Stimulated activated CD4-positive, alpha-beta T cell treated with anti-CD3 and anti-CD28 coated beads, Interleukin-4, amount 100 ng/mL, for 48 hours (primary cell): ENCODE results near the gene LRRC2.
A peak's percentile ranks its signal among the peaks of the same experiment; 100 is the strongest.
"Not testable (repeated sequence)": the region's sequence is repeated elsewhere in the genome, so short reads cannot be mapped to it uniquely, and the experiment has no call there.

Experiments used
- DNase-seq, 2 donors: peaks; one replicate each; pipeline ENCODE4 v3.0.0-alpha.2; 2020; ENCODE audit warnings: low read depth in 2 of 2

Gene LRRC2

DNA sequence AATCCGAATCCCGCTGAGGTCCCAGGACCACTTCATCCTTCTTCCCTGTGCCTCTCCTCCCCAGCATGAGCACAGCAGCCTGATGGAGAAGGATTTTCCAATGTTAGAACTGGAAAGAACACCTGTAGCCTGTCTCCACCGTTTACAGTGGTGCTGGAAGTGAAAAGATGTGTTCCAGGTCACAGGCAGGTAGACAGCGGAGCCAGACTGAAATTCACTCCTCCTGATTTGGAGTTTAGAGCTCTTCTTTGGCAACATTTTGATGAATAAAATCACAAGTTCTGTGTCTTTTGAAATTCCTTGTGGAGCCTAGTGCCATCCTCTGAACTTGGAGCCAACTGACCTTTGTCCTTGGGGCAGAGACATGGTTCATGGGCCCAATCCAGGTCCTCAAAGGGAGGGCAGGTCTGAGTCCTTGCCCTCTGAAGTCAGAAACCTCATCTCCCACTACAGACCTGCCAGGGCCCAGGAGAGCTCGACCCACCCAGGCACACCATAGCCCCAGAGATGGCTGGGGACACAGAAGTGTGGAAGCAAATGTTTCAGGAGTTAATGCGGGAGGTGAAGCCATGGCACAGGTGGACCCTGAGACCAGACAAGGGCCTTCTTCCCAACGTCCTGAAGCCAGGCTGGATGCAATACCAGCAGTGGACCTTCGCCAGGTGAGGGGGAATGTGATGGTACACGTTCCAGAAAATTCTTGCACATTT is 68.4 kb downstream of the LRRC2 start, which contains the start of gene RTP3:
RTP3 (plus strand) TSS at position 421 of the 710 bp plus-strand sequence; CDS start at position 508, 87 bp downstream.
- DNase-seq = no peak

DNA sequence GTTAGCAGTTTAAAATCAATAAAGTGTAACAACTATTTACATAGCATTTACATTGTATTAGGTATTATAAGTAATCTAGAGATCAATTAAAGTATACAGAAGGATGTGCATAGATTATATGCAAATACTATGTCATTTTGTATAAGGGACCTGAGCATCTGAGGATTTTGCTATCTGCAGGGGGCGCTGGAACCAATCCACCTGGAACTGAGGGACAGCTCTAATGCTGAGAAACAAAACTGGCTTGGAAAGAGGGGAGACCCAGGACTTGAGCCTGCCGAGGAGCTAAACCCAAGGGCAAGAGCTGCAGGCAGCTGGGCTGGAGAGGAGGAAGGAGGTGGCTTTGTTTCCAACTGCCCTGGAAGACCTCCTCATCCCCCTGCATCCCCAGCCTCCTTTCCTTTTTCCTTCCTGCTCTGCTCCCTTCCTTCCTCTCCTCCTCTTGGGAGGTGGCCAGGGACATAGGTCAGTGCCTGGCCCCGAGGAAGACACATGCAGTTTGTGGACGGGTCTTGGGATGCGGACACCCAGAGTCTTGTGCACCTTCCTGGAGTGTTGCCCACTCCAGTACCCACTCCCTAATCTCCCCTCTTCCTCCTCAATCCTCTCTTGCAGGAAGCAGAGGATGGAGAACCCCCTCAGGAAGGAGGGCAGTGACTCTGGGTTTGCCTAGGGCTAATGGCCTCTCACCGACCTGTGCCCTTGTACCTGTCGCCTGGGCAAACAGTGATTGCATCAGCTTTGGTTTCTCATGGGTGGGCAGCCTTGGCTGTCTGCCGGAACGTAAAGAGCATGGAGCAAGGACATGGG is 69.2 kb downstream of the LRRC2 start:
- DNase-seq = peak in 1 of 2 donors; percentile 15

DNA sequence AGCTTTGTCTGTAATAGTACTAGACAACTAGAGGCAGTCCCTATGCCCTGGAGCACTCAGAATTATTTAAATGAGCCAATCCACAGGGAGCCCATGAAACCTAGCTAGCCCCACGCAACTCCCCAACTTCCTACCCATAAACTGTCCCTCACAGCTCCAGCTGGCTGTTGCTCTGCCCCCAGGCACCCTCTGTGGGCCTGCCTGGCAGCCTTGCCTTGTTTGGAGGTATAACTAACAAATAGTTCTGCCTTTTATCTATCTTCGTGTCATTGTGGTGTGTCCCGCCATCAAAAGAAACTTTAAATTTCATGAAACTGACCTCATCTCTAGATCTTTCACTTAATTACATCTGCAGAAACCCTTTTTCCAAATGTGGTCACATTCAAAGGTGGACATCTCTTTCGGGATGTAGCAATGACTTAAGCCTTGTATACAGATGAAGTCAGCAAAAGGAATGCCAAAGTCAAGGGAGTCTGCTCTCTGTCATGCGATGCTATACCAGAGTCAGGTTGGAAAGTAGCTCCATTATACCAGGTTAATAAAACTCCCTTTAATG is 70.1 kb downstream of the LRRC2 start:
- DNase-seq = no peak

- DNase-seq = not testable (repeated sequence)
These were observed 71.6 kb downstream of the LRRC2 start for GRCh38 chr3:46494491-46494890.

DNA sequence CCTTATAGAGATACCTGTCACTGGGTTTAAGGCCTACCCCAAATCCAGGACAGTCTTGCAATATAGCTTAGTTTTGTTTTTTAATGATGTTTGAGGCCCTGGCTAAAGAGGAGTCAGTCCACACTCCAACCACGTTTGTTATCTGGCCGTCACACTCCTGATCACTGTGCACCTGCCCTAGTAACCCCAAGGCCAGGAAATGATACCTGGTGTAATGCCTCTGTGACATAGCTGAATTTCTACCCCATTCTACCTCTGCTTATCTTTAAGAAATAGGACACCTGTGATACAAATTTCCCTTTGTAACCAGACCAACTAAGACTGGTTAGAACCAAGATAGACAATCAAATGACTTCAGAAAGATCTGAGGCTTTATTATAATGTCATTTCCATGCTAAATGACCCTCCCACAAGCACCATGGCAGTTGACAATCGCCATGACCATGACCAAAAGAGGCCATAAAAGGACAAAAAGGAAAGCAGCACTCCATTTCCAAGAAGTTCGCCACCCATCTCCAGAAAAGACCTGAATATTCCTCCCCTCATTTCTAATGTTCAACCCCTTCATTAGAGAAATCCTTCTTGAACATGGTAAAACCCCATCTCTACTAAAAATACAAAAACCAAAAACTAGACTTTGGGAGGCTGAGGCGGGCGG is 73.1 kb downstream of the LRRC2 start:
- no peak for DNase-seq

DNA sequence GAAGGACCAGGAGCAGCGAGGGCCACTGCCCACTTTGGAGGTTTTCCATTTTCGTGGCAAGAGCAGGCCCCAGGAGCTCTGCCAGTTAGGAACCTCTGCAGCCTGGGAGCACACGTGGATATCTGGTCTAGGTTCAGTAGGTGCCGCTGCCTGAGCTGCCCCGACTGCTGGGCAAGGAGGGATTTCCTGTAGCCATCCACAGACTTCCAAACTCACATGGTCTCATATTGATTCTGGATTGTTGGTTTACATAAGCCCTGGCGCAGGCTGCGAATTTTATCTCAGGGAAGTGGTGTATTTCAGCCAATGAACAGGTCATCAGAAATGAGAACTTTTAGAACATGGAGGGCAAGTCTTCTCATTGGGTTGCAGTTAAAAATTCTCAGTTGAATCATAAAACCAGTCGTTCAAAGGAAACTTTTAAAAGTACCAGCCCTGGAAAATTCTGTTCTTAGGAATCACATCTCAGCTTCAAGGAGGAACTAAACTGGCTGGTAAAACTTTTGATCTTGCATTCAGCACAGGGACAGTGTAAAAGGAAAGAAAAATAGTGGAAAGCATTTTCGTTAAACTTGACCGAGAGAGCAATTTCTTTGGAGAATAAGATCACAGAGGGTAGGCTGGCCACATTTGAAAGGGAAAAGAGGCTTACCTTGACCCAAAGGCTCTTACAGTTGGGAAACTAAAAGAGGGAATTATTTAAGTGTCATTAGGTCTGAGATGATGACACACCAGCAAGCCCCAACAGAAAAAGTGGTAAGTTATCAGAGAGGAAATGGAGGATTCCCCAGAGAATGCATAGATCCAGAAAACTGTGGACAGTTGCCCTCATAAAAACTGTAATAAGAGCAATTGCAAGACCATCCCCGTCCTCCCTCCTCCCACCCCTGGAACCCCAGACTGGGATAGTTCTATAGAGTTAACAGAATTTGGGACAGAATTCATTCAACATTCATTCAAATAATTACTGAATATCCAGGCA is 74.7 kb downstream of the LRRC2 start:
- no peak for DNase-seq

GRCh38 chr3:46490338-46491084 is 75.6 kb downstream of the LRRC2 start:
- DNase-seq = no peak

GRCh38 chr3:46489875-46490274 is 76.2 kb downstream of the LRRC2 start:
- no peak for DNase-seq

- DNase-seq = no peak
These were observed 76.7 kb downstream of the LRRC2 start for GRCh38 chr3:46489381-46489780.

DNA sequence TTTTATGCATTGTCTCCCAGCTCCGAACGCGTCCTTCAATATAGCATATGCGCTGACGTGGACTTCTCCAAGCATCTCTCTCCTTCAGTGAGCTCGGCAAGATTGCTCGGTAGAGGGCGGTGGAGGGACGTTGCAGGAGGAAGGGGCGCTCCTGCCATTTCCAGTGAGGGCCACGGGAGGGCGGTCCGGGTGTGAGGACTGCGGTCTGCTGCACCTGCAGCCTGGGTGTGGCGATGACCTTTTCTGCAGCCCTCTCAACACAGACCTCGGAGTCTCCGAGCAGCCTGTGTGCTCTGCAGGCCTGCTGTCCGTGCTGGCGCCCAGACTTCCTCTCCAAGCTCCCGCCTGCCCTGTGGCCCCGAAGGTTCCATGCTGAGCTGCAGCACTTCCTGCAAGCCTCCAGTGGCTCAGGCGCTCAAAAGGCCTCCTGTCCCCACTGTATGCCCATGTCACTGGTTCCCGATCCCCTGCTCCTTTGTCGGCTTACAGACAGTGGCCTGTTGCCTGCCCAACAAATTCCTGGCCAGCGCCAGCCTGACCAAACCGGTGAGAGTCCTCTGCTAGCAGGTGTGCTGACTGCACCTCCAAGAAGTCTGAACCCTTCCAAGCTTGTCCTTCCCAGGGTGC is 77.3 kb downstream of the LRRC2 start:
- DNase-seq = peak; percentile 93

- no peak for DNase-seq
These were observed 80.3 kb downstream of the LRRC2 start for GRCh38 chr3:46485779-46486175.

- no peak for DNase-seq
These were observed 81.0 kb downstream of the LRRC2 start for GRCh38 chr3:46484911-46485778.

DNA sequence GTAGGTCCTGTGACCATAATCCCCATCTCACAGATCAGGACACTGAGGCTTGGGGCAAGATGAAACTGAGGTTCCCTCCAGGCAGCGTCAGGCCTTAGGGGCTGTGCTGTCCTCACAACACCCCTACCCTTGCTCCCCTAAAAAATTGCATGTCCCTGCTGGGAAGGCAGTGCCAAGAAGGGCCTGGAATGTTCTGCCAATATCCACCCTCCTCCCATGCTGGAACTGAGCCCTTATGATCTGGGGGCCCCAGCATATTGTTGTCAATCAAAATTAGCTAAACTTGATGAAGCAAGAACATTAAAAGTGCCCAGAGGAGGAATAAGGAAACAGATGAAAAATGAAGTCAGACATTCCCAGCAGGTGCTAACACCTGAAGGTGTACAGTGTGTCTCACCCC is 81.7 kb downstream of the LRRC2 start:
- no peak for DNase-seq

- no peak for DNase-seq
These were observed 82.3 kb downstream of the LRRC2 start for GRCh38 chr3:46483825-46484224.

- DNase-seq = no peak
These were observed 83.3 kb downstream of the LRRC2 start for GRCh38 chr3:46482632-46483350.

GRCh38 chr3:46481636-46482035 is 84.5 kb downstream of the LRRC2 start:
- no peak for DNase-seq

DNA sequence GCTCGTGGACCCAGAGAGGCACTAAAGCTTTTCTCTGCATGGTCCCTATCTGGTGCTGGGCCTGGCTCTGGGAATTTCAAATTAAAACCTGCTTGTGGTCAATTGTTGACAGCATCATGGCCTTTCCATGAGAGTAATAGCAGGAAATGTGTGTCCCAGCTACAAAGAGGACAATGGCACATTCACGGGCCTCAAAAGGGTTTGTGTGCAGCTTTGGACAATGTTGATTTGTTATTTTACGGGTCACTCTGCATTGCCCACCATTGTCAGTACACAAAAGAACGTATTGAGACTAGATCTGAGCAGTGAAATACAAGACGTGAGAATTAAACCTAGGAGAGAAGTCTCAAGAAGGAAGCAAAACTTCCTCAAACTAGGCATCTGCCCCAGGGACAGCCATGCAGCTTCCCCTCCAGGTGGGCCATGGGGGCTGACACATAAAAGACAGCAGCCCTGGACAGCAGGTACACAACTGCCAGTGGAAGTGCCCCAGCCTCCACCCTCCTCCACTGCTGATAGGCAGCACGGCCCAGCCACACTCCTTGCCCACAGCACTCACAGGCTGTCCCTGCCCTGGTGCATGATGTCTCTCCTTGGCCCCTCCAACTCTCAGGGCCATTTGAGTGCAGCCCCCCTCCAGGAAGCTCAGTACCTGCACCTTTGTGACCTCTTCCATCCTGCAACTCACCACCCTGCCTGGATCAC is 85.5 kb downstream of the LRRC2 start:
- DNase-seq = no peak

DNA sequence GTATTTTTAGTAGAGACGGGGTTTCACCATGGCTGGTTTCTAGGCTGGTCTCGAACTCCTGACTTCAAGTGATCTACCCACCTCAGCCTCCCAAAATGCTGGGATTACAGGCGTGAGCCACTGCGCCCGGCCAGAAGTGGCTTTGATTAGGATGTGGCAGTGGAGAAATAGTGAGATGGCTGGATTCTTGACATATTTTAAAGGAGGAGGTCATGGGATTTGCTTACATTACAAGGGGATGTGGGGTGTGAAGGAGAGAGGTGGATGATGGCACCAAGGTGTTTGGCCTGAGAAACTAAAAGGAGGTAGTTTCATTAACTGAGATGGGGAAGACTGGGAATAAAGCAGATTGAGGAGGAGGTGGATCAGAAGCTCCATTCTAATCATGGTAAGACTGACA is 86.4 kb downstream of the LRRC2 start:
- no peak for DNase-seq
